ENCODE measurements around the gene RBM33. TPM values are rescaled to one million over a fixed set of nuclear protein-coding genes. Genes with fewer than 3 reads are reported as not detected.

RBM33 gene
- total RNA-seq, 4 donors from 2014 or later: 35.7 to 59.9 (median 44.5) TPM

DNA sequence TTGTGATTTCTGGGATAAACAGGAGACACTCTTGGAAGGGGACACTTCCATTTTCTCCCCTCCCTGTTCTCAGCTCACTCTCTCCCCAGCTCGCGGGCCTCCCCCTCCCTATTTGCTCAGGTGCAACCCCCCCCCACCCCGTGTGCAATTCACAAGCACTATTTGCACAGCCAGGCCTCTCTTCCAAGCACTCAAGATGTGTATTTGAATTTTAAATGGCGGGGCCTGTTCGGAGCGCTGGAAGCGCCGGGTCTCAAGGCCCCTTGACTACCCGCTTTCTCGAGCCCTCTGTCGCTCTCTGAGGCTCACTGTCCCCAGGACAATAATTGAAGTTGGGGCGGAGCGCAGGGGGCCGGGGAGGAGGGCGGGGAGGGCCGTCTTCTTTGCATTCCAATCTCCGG is 160.0 kb downstream of the RBM33 start:
- no peak overlapping the region for H3K4me3 ChIP-seq (replicated peaks in 1 of 3)
- peaks cover 7% of the 10 kb centered on the region for H3K27me3 ChIP-seq

DNA sequence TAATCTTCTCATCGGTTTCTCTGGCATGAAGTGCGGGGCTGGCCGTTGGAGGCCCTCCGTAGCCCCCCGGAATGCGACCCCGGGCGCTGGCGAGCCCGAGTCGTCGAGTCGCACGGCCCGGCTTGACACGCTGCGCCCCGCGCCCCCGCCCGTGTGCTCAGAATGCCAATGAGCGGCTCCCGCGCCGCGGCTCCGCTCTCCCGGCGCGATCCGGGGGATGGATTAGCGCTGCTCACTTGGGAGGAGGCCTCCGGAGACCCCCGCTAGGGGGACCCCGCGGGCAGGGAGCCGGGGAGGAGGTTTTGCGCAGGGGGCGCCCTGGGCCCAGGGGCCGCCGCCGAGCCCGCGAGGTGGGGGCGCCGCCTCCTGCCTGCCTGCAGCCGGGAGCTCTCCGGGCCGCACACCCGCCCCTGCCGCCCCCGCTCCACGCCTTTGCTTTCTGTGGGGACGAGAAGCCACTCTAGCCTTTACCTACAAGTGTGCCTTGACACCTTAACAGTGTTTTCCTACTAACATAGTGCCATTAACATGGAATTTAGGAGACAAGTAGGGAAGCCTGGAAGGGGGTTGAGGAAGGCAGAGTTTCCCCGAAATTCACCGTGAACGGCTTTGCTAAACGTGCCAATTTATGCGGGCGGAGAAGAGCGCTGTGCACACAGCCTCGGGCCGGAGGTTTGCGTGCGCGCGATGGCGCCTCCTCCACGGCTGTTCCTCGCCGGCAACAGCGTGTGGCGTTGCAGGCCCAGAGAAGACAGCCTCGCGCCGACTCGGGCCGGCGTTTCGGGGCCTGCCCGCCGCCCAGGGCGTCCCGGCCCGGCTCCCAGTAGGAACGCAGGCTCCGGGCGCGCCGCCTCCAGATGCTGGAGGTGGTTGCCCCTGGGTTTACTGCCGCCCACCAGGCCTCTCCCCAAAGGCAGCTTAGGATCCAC is 160.7 kb downstream of the RBM33 start:
- Histone ChIP-seq H3K4me3 (replicated peaks in 1 of 3) (peak overlapping the region in 1 of 3 donors; percentile 1), H3K9me3 (no peaks in the 10 kb centered on the region), H3K27ac (no peak overlapping the region), H3K27me3 (peaks cover 10% of the 10 kb centered on the region), H3K4me1 (peaks cover 16 to 50% of the 10 kb centered on the region in 2 donors), H3K36me3 (no peaks in the 10 kb centered on the region)
- TF ChIP-seq, protein P1, sequence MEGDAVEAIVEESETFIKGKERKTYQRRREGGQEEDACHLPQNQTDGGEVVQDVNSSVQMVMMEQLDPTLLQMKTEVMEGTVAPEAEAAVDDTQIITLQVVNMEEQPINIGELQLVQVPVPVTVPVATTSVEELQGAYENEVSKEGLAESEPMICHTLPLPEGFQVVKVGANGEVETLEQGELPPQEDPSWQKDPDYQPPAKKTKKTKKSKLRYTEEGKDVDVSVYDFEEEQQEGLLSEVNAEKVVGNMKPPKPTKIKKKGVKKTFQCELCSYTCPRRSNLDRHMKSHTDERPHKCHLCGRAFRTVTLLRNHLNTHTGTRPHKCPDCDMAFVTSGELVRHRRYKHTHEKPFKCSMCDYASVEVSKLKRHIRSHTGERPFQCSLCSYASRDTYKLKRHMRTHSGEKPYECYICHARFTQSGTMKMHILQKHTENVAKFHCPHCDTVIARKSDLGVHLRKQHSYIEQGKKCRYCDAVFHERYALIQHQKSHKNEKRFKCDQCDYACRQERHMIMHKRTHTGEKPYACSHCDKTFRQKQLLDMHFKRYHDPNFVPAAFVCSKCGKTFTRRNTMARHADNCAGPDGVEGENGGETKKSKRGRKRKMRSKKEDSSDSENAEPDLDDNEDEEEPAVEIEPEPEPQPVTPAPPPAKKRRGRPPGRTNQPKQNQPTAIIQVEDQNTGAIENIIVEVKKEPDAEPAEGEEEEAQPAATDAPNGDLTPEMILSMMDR (IDR thresholded peaks at IDR 0.05): peak in 3 of 6 experiments; percentile 16 to 66 (median 35)
- TF ChIP-seq POLR2A (IDR thresholded peaks at IDR 0.05): no peak
- peak; percentile 45 to 65 for DNase-seq
- 1 to 6% methylated on average over 9 to 38 of the region's 91 CpGs for WGBS, 2 donors
- intact Hi-C loops (cut with DNase I): no loop called here

More for the DNA sequence above, 160.0 kb downstream of the RBM33 start:
- peaks cover 16 to 42% of the 10 kb centered on the region in 2 donors for H3K4me1 ChIP-seq
- 2 to 5% methylated on average over 15 to 16 of the region's 17 CpGs for WGBS, 2 donors
- TF ChIP-seq, protein P1 (IDR thresholded peaks at IDR 0.05): no peak
- TF ChIP-seq POLR2A (IDR thresholded peaks at IDR 0.05): no peak
- DNase-seq: no peak
- no peaks in the 10 kb centered on the region for H3K36me3 ChIP-seq
- H3K9me3 ChIP-seq: no peaks in the 10 kb centered on the region
- no peak overlapping the region for H3K27ac ChIP-seq
- intact Hi-C loops (cut with DNase I): no loop called here

DNA sequence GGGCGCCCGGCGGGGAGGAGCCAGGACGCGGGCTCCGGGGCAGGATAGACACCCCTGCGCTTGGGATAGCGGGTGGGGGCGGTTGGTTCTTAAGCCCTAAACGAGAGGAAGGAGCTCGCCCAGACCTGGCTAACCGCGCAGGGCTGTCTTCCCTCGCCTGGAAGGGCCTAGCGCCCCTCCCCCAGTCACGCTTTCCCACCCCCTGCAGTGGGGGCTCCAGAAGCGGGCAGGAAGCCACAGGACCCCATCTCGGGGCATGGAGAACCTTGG is 161.3 kb downstream of the RBM33 start:
- Histone ChIP-seq H3K27ac (no peak overlapping the region), H3K4me1 (peaks cover 16 to 52% of the 10 kb centered on the region in 2 donors), H3K9me3 (no peaks in the 10 kb centered on the region), H3K27me3 (peaks cover 15% of the 10 kb centered on the region), H3K36me3 (no peaks in the 10 kb centered on the region), H3K4me3 (replicated peaks in 1 of 3) (peak overlapping the region in 1 of 3 donors; percentile 1)
- no peak for DNase-seq
- WGBS, 2 donors: 11 to 50% methylated on average over 1 to 15 of the region's 18 CpGs
- intact Hi-C loops (cut with DNase I): no loop called here
- no peak for TF ChIP-seq POLR2A (IDR thresholded peaks at IDR 0.05)
- TF ChIP-seq, protein P1 (IDR thresholded peaks at IDR 0.05): no peak

DNA sequence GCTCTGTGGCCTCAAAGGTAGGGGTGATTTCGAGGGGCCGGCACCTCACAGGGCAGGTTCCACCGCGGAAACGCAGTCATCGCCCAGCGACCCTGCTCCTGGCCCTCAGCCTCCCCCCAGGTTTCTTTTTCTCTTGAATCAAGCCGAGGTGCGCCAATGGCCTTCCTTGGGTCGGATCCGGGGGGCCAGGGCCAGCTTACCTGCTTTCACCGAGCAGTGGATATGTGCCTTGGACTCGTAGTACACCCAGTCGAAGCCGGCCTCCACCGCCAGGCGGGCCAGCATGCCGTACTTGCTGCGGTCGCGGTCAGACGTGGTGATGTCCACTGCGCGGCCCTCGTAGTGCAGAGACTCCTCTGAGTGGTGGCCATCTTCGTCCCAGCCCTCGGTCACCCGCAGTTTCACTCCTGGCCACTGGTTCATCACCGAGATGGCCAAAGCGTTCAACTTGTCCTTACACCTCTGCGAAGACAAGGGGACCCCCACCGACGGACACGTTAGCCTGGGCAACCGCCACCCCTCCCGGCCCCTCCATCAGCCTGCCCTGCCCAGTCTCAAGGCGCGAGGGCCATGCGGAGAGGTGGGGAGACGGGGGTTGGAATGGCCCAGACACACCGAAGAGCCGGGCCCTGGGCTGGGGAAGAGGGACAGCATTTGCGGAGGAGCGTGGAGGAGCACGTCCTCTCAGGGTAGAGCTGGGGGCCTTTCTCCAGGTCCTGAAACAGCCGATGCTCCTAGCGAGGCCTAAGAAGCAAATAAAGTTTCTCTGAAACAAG is 161.8 kb downstream of the RBM33 start:
- Histone ChIP-seq H3K4me3 (replicated peaks in 1 of 3) (no peak overlapping the region), H3K4me1 (peaks cover 16 to 52% of the 10 kb centered on the region in 2 donors), H3K27ac (no peak overlapping the region), H3K9me3 (no peaks in the 10 kb centered on the region), H3K36me3 (no peaks in the 10 kb centered on the region), H3K27me3 (peaks cover 16% of the 10 kb centered on the region)
- no peak for DNase-seq
- TF ChIP-seq, protein P1 (IDR thresholded peaks at IDR 0.05): no peak
- no peak for TF ChIP-seq POLR2A (IDR thresholded peaks at IDR 0.05)
- WGBS, 2 donors: 55 to 56% methylated on average over 29 to 30 of the region's 47 CpGs
- intact Hi-C loops (cut with DNase I): no loop called here

Measured in thyroid gland (tissue), 4 donors.